ENCODE results near the gene SPATA24. TPM values are rescaled to one million over a fixed set of nuclear protein-coding genes. Genes with fewer than 3 reads are reported as not detected.

Gene SPATA24
- total and polyA plus RNA-seq, 2 of the 13 experiments (the other 11 are each of a cell fraction or from before 2014, with no cell fraction given): 6.0 to 11.1 TPM

- TF ChIP-seq ZSCAN12 (CRISPR knock-in tag; IDR thresholded peaks at IDR 0.05) (no peak), PAXIP1 (CRISPR knock-in tag; conservative IDR thresholded peaks at IDR 0.05) (peak; percentile 41), SNAPC4 (CRISPR knock-in tag; IDR thresholded peaks at IDR 0.05) (peak; percentile 94), ZNF235 (CRISPR knock-in tag; IDR thresholded peaks at IDR 0.05; ENCODE audit: borderline replicate concordance) (0 out of 2 replicates have a peak, but pooled peaks have one; percentile 38), ARID5B (CRISPR knock-in tag; IDR thresholded peaks at IDR 0.05) (0 out of 2 replicates have a peak, but pooled peaks have one; percentile 17), ZNF792 (CRISPR knock-in tag; IDR thresholded peaks at IDR 0.05) (0 out of 2 replicates have a peak, but pooled peaks have one; percentile 24), ZNF564 (CRISPR knock-in tag; IDR thresholded peaks at IDR 0.05) (no peak), ZNF644 (CRISPR knock-in tag; IDR thresholded peaks at IDR 0.05; ENCODE audit: low read depth) (no peak), TGIF2 (CRISPR knock-in tag; IDR thresholded peaks at IDR 0.05) (no peak), XBP1 (CRISPR knock-in tag; IDR thresholded peaks at IDR 0.05) (no peak), ZNF780A (CRISPR knock-in tag; IDR thresholded peaks at IDR 0.05) (no peak)
- TF ChIP-seq, protein P1, sequence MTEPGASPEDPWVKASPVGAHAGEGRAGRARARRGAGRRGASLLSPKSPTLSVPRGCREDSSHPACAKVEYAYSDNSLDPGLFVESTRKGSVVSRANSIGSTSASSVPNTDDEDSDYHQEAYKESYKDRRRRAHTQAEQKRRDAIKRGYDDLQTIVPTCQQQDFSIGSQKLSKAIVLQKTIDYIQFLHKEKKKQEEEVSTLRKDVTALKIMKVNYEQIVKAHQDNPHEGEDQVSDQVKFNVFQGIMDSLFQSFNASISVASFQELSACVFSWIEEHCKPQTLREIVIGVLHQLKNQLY (CRISPR knock-in tag; IDR thresholded peaks at IDR 0.05): no peak
- TF ChIP-seq, protein P2, sequence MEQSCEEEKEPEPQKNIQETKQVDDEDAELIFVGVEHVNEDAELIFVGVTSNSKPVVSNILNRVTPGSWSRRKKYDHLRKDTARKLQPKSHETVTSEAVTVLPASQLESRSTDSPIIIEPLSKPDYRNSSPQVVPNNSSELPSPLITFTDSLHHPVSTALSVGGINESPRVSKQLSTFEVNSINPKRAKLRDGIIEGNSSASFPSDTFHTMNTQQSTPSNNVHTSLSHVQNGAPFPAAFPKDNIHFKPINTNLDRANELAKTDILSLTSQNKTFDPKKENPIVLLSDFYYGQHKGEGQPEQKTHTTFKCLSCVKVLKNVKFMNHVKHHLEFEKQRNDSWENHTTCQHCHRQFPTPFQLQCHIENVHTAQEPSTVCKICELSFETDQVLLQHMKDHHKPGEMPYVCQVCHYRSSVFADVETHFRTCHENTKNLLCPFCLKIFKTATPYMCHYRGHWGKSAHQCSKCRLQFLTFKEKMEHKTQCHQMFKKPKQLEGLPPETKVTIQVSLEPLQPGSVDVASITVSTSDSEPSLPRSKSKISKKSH (CRISPR knock-in tag; IDR thresholded peaks at IDR 0.05; ENCODE audit: borderline replicate concordance): no peak; the same call in 1 of the 2 replicates
Observed at GRCh38 chr5:139439013-139439903, 35.4 kb upstream of the SPATA24 start, which contains the start of gene DNAJC18 (continued).

All from HepG2 (cell line).